HG02938 (cell line): Measurements from ENCODE around the gene DNAH8.

Source experiments
- ATAC-seq: cut with Tn5 transposase; IDR thresholded peaks from one replicate; pipeline ENCODE4 v1.9.1; 2021; ENCODE audit warnings: mild to moderate bottlenecking, moderate library complexity; ENCODE audit not compliant: unreplicated experiment

The DNAH8 gene

DNA sequence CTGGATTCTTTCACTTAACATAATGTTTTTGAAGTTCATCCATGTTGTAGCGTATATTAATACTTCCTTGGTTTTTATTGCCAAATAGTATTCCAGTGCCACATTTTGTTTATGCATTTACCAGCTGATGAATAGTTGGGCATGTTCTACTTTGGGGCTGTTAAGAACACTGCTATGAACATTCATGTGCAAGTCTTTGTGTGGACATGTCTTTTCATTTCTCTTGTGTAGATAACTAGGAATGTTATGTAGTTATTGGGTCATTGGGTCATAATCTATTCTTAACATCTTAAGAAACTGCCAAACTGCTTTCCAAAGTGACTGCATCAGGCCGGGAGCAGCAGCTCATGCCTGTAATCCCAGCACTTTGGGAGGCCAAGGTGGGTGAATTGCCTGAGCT lies 289.7 kb downstream of the DNAH8 start:
- ATAC-seq, result no peak

DNA sequence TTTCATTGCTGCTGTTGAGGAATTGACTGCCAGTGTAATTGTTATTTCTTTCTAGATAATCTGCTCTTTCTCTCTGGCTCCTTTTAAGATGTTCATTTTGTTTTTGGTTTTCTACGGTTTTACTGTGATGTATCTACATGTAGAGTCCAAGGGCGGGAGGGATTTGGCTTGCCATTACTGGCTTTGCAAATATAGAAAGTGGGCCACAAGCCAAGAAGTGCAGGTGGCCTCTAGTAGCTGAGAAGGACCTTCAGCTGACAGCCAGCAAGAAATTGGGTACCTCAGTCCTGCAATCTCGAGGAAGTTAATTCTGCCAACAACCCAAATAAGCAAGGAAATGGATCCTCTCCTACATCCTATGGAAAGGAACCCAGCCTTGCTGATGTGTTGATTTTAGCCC lies 290.7 kb downstream of the DNAH8 start:
- no peak for ATAC-seq

DNA sequence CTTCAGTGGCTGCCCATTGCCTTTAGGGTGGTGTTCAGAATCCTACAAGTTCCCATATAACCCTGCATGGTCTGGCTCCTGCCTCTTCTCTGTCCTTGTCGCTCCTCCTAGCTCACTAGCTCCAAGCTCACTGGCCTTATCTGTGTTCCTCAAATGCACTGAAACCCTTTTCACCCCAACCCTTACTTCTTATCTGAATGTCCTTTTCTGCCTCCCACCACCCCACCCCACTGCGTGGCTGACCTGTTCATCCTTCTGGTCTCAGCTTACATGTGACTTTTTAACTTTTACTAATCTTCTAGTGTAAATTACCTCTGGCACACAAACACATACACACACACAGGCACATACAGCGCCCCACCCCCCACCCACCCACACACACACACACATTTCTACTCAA lies 292.5 kb downstream of the DNAH8 start:
- ATAC-seq, result no peak

DNA sequence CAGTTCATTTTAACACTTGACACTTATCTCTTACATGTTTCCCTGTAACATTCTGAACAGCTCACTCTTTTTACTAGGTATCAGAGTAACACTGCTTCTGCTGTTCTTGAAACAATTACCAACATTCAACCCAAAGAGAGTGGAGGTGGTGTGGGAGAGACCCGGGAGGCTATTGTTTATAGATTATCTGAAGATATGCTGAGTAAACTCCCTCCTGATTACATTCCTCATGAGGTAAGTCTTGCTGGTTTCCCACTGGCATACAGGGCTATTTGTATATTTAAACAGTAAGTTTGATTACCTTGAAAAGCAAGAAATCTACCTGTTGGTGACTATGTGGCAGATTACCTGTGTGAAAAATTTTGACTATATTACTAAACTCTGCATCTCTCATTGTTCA lies 293.6 kb downstream of the DNAH8 start:
- no peak for ATAC-seq

DNA sequence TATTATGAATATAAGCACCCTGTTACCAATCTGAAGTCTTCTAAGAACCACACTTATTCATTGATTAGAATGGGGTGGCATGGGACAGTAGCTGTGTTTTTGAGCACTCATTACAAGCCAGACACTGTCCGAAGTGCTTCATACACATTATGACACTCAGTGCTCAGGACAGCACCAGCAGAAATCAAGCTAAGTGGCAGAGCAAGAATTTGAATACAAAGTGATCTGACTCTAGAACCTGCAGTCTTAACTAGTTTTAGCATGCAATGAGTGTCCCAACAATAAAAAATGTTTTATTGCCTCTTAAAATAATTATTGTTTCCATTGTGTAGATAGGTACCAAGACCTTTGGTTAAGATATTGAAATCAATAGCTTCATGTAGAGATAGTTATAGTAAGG lies 294.4 kb downstream of the DNAH8 start:
- ATAC-seq, result no peak

DNA sequence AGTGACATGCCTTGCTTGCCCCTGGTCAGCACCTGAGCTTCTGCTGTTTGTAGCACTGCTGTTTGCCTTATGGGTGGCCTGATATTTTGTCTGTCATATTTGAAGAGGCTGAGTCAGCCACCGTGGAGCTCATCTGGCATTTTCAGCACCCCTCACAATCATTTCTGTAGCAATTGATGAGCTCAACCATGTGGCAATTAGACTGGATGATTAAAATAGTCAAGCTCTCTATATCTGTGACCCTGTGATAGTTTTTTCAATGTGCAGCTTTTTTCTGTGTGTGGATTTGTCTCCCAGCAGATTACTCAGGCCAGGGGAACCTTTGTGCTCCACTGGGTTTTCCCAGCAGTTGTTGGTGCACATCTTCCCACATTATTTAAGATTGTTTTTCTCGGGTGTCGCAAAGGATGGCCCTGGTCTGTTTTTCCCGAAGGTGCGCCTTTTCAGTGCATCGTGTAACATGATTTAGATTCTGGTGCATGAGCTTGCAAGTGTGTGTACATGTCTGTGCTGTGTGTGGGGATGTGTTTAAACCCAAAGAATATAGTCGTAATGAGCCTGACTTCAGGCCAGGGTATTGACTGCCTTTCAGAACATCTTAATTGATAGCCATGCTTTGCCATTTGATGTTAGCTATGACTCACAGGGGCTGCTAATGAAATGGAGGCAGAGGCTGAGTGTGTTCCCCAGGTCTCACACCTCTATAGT lies 301.9 kb downstream of the DNAH8 start:
- ATAC-seq, result no peak

DNA sequence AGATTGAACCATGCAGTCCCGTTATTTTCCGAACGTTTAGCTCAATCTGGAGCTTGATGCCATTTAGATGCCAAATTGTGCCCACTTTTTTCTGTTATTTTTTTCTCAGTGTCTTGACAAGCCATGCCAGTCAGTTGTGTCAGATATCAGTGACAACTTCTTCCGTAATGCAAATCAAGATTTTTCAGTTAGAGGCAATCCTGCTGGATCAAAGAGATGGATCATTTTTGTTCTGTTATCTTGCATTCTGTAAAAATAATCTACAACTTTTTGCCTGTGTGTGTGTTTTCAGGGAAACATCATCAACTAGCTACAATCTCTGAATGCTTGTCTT lies 302.4 kb downstream of the DNAH8 start:
- ATAC-seq, result no peak

DNA sequence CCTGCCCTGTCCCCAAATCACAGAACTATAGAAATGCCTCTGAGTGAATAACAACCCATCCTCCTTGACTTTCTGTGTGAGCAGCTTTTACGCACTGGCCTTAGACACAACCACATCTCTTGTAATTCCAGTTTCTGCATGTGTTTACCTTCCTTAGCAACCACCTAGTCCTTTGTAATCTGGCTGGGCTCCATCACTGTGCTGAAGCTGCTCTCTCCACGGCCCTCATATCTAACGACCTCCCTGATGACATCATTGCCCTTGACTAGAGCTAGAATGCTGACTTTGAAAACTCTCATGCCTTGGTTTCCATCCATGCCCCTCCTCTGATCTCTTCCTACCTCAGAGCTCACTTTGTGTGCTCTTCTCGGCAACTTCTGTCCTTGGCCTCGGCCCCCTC lies 303.0 kb downstream of the DNAH8 start:
- no peak for ATAC-seq

DNA sequence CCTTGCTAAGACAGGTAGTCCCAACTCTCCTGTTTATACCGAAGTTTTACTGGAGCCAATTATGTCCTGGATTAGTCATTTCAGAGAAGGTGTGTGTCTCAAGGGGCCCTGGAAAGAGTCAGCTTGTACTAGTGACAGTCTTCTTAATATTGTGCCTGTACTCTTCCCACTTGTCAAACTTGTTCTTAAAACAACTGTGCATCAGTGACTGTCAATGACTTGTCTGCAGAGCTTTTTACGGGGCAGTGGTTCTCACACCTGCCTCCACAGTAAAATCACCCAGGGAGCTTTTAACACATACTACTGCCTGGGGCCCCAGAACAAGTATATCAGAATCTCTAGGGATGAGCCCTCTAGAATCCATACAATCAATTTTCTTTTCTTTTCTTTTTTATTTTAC lies 305.0 kb downstream of the DNAH8 start:
- no peak for ATAC-seq

- ATAC-seq, result no peak
Measured at GRCh38 chr6:39021041-39021440, 305.9 kb downstream of the DNAH8 start.

GRCh38 chr6:39021779-39022178 lies 306.7 kb downstream of the DNAH8 start:
- no peak for ATAC-seq

DNA sequence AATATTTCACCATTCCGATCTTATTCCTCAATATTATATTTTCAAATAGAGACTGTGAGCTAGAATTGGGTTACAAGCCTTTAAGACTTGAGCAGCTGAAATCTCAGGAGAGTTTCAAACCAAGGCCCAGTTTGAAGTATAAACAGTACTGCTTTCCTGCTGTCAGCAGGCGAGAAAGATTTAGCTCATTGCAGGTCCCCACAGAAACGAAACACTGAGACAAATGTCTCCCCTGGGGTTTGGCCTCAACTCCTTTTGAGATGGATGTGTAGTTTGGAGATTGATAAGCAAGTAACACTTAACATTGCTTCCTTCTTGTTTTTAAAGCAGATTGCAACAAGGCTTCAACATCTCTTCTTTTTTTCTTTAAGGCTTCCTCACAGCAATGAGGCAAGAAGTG lies 311.1 kb downstream of the DNAH8 start:
- ATAC-seq, result no peak

DNA sequence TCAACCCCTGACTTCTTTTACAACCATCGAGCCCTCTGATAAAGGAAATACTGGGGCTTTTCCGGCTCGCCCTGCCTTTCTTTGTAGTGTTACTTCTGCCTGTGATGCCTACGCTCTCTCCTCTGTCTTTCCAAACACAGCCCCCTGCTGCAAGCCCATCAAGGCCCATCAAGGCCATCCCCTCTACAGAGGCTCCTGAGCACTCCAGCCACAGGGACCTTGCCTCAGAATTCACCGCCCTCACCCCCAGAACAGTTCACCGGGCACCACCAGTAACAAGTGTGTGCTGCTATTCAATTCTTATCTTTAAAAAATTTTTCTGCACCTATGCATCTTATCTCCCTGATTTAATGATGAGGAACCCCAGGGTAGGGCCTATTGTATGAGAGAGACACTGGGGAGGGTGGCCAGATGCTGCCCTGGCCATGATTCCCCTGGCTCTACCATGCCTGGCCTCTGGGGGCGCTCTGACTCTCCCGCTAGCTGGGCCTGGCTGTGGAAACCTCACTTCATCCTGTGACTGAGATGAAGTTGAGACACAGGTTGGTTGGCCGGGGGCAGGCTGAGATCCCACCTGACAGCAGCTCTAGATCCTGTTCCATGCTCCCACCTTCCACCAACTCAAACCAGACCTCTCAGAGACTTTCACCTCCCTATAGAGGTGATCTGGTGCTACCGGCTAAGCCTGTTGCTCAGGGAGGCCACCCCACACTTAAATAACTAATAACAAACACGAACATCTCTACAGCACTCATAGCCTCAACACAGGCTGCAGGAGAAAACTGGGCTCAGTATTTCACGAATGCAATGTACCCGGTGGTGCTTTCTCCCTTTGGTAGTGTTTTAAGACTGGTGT lies 314.3 kb downstream of the DNAH8 start:
- ATAC-seq, result no peak

- no peak for ATAC-seq
Measured at GRCh38 chr6:39035681-39036080, 320.6 kb downstream of the DNAH8 start.

GRCh38 chr6:39037082-39037508 lies 322.0 kb downstream of the DNAH8 start:
- ATAC-seq, result no peak

- no peak for ATAC-seq
Measured at GRCh38 chr6:39037707-39038106, 322.6 kb downstream of the DNAH8 start.

- ATAC-seq, result no peak
Measured at GRCh38 chr6:39040080-39040673, 325.1 kb downstream of the DNAH8 start.

GRCh38 chr6:39041072-39041471 lies 326.0 kb downstream of the DNAH8 start:
- ATAC-seq, result no peak

DNA sequence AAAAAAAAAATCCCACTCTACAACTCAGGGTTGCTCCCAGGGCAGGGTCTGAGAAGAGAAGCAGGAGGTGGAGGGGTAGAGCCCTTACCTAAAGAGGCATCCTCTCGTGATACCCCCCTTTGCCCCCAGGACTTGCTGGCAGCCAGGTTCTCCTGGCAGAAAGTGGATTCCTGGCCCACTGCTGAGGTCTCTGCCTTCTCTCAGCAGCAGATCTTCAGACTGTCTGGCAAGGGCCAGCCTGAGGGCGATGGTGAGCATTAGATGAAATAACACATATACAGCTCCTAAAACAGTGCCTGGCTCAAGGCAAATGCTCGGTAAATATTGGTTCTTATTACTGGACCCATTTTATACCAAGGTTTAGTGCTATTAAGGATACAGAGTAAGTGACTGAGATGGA lies 328.7 kb downstream of the DNAH8 start:
- ATAC-seq, result no peak

GRCh38 chr6:39044181-39044580 lies 329.1 kb downstream of the DNAH8 start:
- no peak for ATAC-seq

GRCh38 chr6:39047434-39048327 lies 332.6 kb downstream of the DNAH8 start:
- no peak for ATAC-seq
